Dendritic cell treated with granulocyte-macrophage colony-stimulating factor and Interleukin-4, amounts not matched to agents 40 ng/mL and 50 ng/mL, for 4 days (primary cell): Measurements from ENCODE around the gene MSX1.

Experiments used
- H3K27ac Mint-ChIP-seq: one replicate; pipeline ENCODE4 v1.8.0; 2022; ENCODE audit warnings: mild to moderate bottlenecking, mixed read lengths
- H3K27me3 Mint-ChIP-seq: one replicate; pipeline ENCODE4 v1.8.0; 2022; ENCODE audit warnings: mild to moderate bottlenecking, mixed read lengths
- H3K36me3 Mint-ChIP-seq: one replicate; pipeline ENCODE4 v1.8.0; 2022; ENCODE audit warnings: low read depth, mixed read lengths
- H3K4me1 Mint-ChIP-seq: one replicate; pipeline ENCODE4 v1.8.0; 2022; ENCODE audit warnings: low read depth, mixed read lengths
- H3K4me3 Mint-ChIP-seq: one replicate; pipeline ENCODE4 v1.8.0; 2022; ENCODE audit warnings: mild to moderate bottlenecking, moderate library complexity, mixed read lengths
- H3K9me3 Mint-ChIP-seq: one replicate; pipeline ENCODE4 v1.8.0; 2022; ENCODE audit warnings: mixed read lengths
- intact Hi-C: fragments of 100-400 bp; cut with micrococcal nuclease; formaldehyde crosslinking; loops from one replicate; pipeline ENCODE4 v1.15.0; 2022

The MSX1 gene

GRCh38 chr4:4849106-4849505 lies 10.4 kb upstream of the MSX1 start:
- Mint-ChIP-seq H3K36me3 (no peaks in the 10 kb centered on the region), H3K9me3 (no peaks in the 10 kb centered on the region), H3K4me3 (no peak overlapping the region), H3K27me3 (peaks cover 59% of the 10 kb centered on the region), H3K4me1 (peaks cover 18% of the 10 kb centered on the region), H3K27ac (no peak overlapping the region)
- intact Hi-C loops: no loop called here

- Mint-ChIP-seq H3K9me3 (no peaks in the 10 kb centered on the region), H3K4me3 (no peak overlapping the region), H3K36me3 (no peaks in the 10 kb centered on the region), H3K4me1 (peaks cover 18% of the 10 kb centered on the region), H3K27ac (no peak overlapping the region), H3K27me3 (peaks cover 65% of the 10 kb centered on the region)
- intact Hi-C loops: no loop called here
Measured at GRCh38 chr4:4849524-4850193, 9.8 kb upstream of the MSX1 start.

- Mint-ChIP-seq H3K9me3 (no peaks in the 10 kb centered on the region), H3K27ac (no peak overlapping the region), H3K27me3 (peaks cover 75% of the 10 kb centered on the region), H3K4me3 (no peak overlapping the region), H3K4me1 (peaks cover 23% of the 10 kb centered on the region), H3K36me3 (no peaks in the 10 kb centered on the region)
- intact Hi-C loops: no loop called here
Measured at GRCh38 chr4:4851081-4851480, 8.4 kb upstream of the MSX1 start.

- intact Hi-C loops: no loop called here
- Mint-ChIP-seq H3K9me3 (no peaks in the 10 kb centered on the region), H3K27ac (no peak overlapping the region), H3K4me3 (no peak overlapping the region), H3K4me1 (peaks cover 28% of the 10 kb centered on the region), H3K27me3 (peaks cover 80% of the 10 kb centered on the region), H3K36me3 (no peaks in the 10 kb centered on the region)
Measured at GRCh38 chr4:4851906-4852305, 7.6 kb upstream of the MSX1 start.

GRCh38 chr4:4852591-4853362 lies 6.7 kb upstream of the MSX1 start:
- Mint-ChIP-seq H3K27ac (no peak overlapping the region), H3K27me3 (peaks cover 89% of the 10 kb centered on the region), H3K4me3 (peak overlapping the region; percentile 67)

GRCh38 chr4:4853371-4853823 lies 6.1 kb upstream of the MSX1 start:
- H3K4me3 Mint-ChIP-seq: peak overlapping the region; percentile 67

More at GRCh38 chr4:4852591-4853362, 6.7 kb upstream of the MSX1 start:
- H3K9me3 Mint-ChIP-seq: peaks cover 8% of the 10 kb centered on the region
- H3K36me3 Mint-ChIP-seq: peaks cover 8% of the 10 kb centered on the region
- peaks cover 33% of the 10 kb centered on the region for H3K4me1 Mint-ChIP-seq
- intact Hi-C loops: no loop called here

GRCh38 chr4:4853921-4854648 lies 5.4 kb upstream of the MSX1 start:
- Mint-ChIP-seq H3K4me1 (peaks cover 36% of the 10 kb centered on the region), H3K27me3 (peaks cover 96% of the 10 kb centered on the region), H3K4me3 (no peak overlapping the region), H3K27ac (no peak overlapping the region), H3K9me3 (peaks cover 10% of the 10 kb centered on the region), H3K36me3 (peaks cover 8% of the 10 kb centered on the region)
- intact Hi-C loops: no loop called here

More at GRCh38 chr4:4853371-4853823, 6.1 kb upstream of the MSX1 start:
- peaks cover 92% of the 10 kb centered on the region for H3K27me3 Mint-ChIP-seq
- H3K4me1 Mint-ChIP-seq: peaks cover 33% of the 10 kb centered on the region
- H3K27ac Mint-ChIP-seq: no peak overlapping the region
- intact Hi-C loops: no loop called here
- peaks cover 8% of the 10 kb centered on the region for H3K36me3 Mint-ChIP-seq
- H3K9me3 Mint-ChIP-seq: peaks cover 10% of the 10 kb centered on the region

- H3K4me1 Mint-ChIP-seq: peaks cover 38% of the 10 kb centered on the region
- intact Hi-C loops: no loop called here
- H3K27me3 Mint-ChIP-seq: peaks cover 93% of the 10 kb centered on the region
Measured at GRCh38 chr4:4854649-4855295, 4.7 kb upstream of the MSX1 start.

GRCh38 chr4:4855301-4856070 lies 4.0 kb upstream of the MSX1 start:
- H3K27me3 Mint-ChIP-seq: peaks cover 90% of the 10 kb centered on the region
- peaks cover 40% of the 10 kb centered on the region for H3K4me1 Mint-ChIP-seq
- no peak overlapping the region for H3K4me3 Mint-ChIP-seq
- H3K9me3 Mint-ChIP-seq: peaks cover 10% of the 10 kb centered on the region
- H3K36me3 Mint-ChIP-seq: peaks cover 8% of the 10 kb centered on the region
- intact Hi-C loops: no loop called here
- H3K27ac Mint-ChIP-seq: no peak overlapping the region

More at GRCh38 chr4:4854649-4855295, 4.7 kb upstream of the MSX1 start:
- H3K36me3 Mint-ChIP-seq: peaks cover 8% of the 10 kb centered on the region
- H3K4me3 Mint-ChIP-seq: no peak overlapping the region
- peaks cover 10% of the 10 kb centered on the region for H3K9me3 Mint-ChIP-seq
- H3K27ac Mint-ChIP-seq: no peak overlapping the region

- peaks cover 90% of the 10 kb centered on the region for H3K27me3 Mint-ChIP-seq
- H3K27ac Mint-ChIP-seq: no peak overlapping the region
- peak overlapping the region; percentile 59 for H3K4me3 Mint-ChIP-seq
- H3K36me3 Mint-ChIP-seq: peaks cover 8% of the 10 kb centered on the region
- H3K9me3 Mint-ChIP-seq: peaks cover 10% of the 10 kb centered on the region
- intact Hi-C loops: no loop called here
- peaks cover 49% of the 10 kb centered on the region for H3K4me1 Mint-ChIP-seq
Measured at GRCh38 chr4:4856071-4857000, 3.1 kb upstream of the MSX1 start.

- Mint-ChIP-seq H3K27ac (no peak overlapping the region), H3K4me1 (peaks cover 55% of the 10 kb centered on the region), H3K9me3 (peaks cover 10% of the 10 kb centered on the region), H3K27me3 (peaks cover 90% of the 10 kb centered on the region), H3K4me3 (no peak overlapping the region), H3K36me3 (peaks cover 8% of the 10 kb centered on the region)
- intact Hi-C loops: no loop called here
Measured at GRCh38 chr4:4857001-4857808, 2.3 kb upstream of the MSX1 start.
